GM23338 (cell line): Measurements from ENCODE around the gene MED12L.

ENCODE experiments used
- POLR2AphosphoS5 ChIP-seq: IDR thresholded peaks from 2 replicates; pipeline ENCODE4 v1.6.1; 2016; ENCODE audit warnings: antibody characterized with exemption, low read depth
- STAT1 ChIP-seq: IDR thresholded peaks from one replicate; pipeline ENCODE4 v1.6.1; 2016; ENCODE audit warnings: antibody characterized with exemption; ENCODE audit not compliant: unreplicated experiment
- TF ChIP-seq, protein P1 (sequence below), 2 experiments: fragments of 200-600 bp in 1 of 2; sonication (generic) in 1 of 2; conservative IDR thresholded peaks; 2 replicates each; pipeline versions ENCODE4 v1.5.1 to v1.6.1; 2016 to 2017; ENCODE audit warnings: antibody characterized with exemption in 2 of 2, low read depth in 2 of 2, mild to moderate bottlenecking in 2 of 2, moderate library complexity in 1 of 2
- TF ChIP-seq, protein P2 (sequence below): IDR thresholded peaks from one replicate; pipeline ENCODE4 v1.6.1; 2018; ENCODE audit warnings: antibody characterized with exemption; ENCODE audit not compliant: unreplicated experiment
- TF ChIP-seq, protein P3 (sequence below): IDR thresholded peaks from 2 replicates; pipeline ENCODE4 v1.6.1; 2016; ENCODE audit warnings: antibody characterized with exemption

DNA sequence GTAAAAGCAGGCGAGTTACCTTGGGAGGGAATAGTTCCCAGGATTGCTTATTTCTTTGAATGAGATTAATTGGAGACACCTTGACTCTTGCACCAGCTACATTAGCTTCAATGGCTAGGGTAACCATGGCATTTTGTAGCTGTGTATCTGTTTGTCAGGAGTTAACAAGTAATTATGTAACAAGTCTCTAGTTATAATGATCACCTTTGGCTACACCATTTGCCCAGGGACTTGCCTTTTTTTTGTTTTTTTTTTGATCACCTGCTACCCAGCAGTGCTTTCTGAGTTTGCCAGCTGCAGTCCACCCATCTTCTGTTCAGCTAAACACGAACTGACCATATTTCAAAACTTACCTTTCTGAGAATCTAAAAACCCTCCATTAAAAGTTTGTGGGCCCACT is 2.2 kb downstream of the MED12L start:
- TF ChIP-seq, protein P1, sequence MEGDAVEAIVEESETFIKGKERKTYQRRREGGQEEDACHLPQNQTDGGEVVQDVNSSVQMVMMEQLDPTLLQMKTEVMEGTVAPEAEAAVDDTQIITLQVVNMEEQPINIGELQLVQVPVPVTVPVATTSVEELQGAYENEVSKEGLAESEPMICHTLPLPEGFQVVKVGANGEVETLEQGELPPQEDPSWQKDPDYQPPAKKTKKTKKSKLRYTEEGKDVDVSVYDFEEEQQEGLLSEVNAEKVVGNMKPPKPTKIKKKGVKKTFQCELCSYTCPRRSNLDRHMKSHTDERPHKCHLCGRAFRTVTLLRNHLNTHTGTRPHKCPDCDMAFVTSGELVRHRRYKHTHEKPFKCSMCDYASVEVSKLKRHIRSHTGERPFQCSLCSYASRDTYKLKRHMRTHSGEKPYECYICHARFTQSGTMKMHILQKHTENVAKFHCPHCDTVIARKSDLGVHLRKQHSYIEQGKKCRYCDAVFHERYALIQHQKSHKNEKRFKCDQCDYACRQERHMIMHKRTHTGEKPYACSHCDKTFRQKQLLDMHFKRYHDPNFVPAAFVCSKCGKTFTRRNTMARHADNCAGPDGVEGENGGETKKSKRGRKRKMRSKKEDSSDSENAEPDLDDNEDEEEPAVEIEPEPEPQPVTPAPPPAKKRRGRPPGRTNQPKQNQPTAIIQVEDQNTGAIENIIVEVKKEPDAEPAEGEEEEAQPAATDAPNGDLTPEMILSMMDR (conservative IDR thresholded peaks at IDR 0.05; ENCODE audit: low read depth in 2 of 2) = no peak
- TF ChIP-seq STAT1 = no peak
- TF ChIP-seq, protein P2, sequence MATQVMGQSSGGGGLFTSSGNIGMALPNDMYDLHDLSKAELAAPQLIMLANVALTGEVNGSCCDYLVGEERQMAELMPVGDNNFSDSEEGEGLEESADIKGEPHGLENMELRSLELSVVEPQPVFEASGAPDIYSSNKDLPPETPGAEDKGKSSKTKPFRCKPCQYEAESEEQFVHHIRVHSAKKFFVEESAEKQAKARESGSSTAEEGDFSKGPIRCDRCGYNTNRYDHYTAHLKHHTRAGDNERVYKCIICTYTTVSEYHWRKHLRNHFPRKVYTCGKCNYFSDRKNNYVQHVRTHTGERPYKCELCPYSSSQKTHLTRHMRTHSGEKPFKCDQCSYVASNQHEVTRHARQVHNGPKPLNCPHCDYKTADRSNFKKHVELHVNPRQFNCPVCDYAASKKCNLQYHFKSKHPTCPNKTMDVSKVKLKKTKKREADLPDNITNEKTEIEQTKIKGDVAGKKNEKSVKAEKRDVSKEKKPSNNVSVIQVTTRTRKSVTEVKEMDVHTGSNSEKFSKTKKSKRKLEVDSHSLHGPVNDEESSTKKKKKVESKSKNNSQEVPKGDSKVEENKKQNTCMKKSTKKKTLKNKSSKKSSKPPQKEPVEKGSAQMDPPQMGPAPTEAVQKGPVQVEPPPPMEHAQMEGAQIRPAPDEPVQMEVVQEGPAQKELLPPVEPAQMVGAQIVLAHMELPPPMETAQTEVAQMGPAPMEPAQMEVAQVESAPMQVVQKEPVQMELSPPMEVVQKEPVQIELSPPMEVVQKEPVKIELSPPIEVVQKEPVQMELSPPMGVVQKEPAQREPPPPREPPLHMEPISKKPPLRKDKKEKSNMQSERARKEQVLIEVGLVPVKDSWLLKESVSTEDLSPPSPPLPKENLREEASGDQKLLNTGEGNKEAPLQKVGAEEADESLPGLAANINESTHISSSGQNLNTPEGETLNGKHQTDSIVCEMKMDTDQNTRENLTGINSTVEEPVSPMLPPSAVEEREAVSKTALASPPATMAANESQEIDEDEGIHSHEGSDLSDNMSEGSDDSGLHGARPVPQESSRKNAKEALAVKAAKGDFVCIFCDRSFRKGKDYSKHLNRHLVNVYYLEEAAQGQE = no peak
- no peak for TF ChIP-seq POLR2AphosphoS5
- TF ChIP-seq, protein P3, sequence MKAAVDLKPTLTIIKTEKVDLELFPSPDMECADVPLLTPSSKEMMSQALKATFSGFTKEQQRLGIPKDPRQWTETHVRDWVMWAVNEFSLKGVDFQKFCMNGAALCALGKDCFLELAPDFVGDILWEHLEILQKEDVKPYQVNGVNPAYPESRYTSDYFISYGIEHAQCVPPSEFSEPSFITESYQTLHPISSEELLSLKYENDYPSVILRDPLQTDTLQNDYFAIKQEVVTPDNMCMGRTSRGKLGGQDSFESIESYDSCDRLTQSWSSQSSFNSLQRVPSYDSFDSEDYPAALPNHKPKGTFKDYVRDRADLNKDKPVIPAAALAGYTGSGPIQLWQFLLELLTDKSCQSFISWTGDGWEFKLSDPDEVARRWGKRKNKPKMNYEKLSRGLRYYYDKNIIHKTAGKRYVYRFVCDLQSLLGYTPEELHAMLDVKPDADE = no peak
